ENCODE measurements around the gene ARHGAP1. TPM values are rescaled to one million over a fixed set of nuclear protein-coding genes. Genes with fewer than 3 reads are reported as not detected.

Gene ARHGAP1
- total RNA-seq, 1 experiment from 2014 or later, result 53.0 TPM

DNA sequence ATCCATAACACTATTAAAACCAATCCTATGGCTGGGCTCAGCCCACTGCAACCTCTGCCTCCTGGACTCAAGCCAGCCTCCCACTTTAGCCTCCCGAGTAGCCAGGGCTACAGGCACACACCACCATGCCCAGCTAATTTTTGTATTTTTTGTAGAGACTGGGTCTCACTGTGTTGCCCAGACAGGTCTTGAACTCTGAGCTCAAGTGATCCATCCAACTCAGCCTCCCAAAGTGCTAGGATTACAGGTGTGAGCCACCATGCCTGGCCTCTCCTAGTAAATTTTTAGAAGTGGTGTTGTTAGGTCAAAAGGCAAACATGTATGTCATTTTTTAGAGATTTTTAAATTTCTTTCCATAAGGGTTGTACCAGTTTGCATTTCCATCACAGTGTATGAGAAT, 32.8 kb upstream of the ARHGAP1 start:
- no peak for DNase-seq (ENCODE audit: low spot score)
- TF ChIP-seq, protein P1, sequence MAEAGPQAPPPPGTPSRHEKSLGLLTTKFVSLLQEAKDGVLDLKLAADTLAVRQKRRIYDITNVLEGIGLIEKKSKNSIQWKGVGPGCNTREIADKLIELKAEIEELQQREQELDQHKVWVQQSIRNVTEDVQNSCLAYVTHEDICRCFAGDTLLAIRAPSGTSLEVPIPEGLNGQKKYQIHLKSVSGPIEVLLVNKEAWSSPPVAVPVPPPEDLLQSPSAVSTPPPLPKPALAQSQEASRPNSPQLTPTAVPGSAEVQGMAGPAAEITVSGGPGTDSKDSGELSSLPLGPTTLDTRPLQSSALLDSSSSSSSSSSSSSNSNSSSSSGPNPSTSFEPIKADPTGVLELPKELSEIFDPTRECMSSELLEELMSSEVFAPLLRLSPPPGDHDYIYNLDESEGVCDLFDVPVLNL (CRISPR knock-in tag; IDR thresholded peaks at IDR 0.05; ENCODE audit: borderline replicate concordance, low read depth), result no peak
- TF ChIP-seq RELA (CRISPR knock-in tag; IDR thresholded peaks at IDR 0.05; ENCODE audit: borderline replicate concordance), result no peak
- TF ChIP-seq, protein P2, sequence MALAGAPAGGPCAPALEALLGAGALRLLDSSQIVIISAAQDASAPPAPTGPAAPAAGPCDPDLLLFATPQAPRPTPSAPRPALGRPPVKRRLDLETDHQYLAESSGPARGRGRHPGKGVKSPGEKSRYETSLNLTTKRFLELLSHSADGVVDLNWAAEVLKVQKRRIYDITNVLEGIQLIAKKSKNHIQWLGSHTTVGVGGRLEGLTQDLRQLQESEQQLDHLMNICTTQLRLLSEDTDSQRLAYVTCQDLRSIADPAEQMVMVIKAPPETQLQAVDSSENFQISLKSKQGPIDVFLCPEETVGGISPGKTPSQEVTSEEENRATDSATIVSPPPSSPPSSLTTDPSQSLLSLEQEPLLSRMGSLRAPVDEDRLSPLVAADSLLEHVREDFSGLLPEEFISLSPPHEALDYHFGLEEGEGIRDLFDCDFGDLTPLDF (CRISPR knock-in tag; IDR thresholded peaks at IDR 0.05), result no peak
- TF ChIP-seq, protein P3, sequence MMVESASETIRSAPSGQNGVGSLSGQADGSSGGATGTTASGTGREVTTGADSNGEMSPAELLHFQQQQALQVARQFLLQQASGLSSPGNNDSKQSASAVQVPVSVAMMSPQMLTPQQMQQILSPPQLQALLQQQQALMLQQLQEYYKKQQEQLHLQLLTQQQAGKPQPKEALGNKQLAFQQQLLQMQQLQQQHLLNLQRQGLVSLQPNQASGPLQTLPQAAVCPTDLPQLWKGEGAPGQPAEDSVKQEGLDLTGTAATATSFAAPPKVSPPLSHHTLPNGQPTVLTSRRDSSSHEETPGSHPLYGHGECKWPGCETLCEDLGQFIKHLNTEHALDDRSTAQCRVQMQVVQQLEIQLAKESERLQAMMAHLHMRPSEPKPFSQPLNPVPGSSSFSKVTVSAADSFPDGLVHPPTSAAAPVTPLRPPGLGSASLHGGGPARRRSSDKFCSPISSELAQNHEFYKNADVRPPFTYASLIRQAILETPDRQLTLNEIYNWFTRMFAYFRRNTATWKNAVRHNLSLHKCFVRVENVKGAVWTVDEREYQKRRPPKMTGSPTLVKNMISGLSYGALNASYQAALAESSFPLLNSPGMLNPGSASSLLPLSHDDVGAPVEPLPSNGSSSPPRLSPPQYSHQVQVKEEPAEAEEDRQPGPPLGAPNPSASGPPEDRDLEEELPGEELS (CRISPR knock-in tag; IDR thresholded peaks at IDR 0.05), result no peak
- no peak for TF ChIP-seq JUN (CRISPR knock-in tag; IDR thresholded peaks at IDR 0.05)
- TF ChIP-seq NR3C1 (CRISPR knock-in tag; conservative IDR thresholded peaks at IDR 0.05; ENCODE audit: low read depth), result no peak
- Mint-ChIP-seq H3K4me1 (no peaks in the 10 kb centered on the region), H3K36me3 (no peaks in the 10 kb centered on the region), H3K4me3 (no peak overlapping the region), H3K27ac (no peak overlapping the region), H3K27me3 (ENCODE audit: low read depth) (no peaks in the 10 kb centered on the region; the same call in 1 of the 2 replicates), H3K9me3 (no peaks in the 10 kb centered on the region)
- ATAC-seq, result no peak
- ChIA-PET POLR2A (no interaction called here), CTCF (no interaction called here)

DNA sequence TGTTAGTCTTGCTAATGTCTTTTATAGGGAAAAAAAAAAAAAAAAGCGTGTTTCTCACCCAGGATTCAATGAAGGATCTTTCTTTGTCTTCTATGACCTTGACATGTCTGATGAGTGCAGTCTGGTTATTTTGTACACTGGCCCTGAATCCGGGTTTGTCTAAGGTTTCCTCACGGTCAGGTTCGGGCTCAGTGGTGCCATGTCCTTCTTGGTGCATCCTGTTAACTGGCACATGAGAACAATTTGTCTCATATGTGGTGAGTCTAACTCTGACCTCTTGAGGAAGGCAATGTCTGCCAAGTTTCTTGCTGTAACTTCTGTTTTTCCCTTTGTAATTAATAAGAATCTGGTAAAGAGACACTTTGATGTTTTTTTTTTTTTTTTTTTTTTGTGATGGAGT, 31.1 kb upstream of the ARHGAP1 start:
- ATAC-seq, result no peak
- ChIA-PET POLR2A (no interaction called here), CTCF (no interaction called here)
- Mint-ChIP-seq H3K9me3 (no peaks in the 10 kb centered on the region), H3K36me3 (no peaks in the 10 kb centered on the region), H3K27ac (no peak overlapping the region), H3K4me1 (no peaks in the 10 kb centered on the region), H3K4me3 (no peak overlapping the region), H3K27me3 (ENCODE audit: low read depth) (no peaks in the 10 kb centered on the region)
- no peak for DNase-seq (ENCODE audit: low spot score)
- TF ChIP-seq ETV6 (CRISPR knock-in tag; IDR thresholded peaks at IDR 0.05), result no peak
- TF ChIP-seq FOXP1 (CRISPR knock-in tag; IDR thresholded peaks at IDR 0.05; ENCODE audit: borderline replicate concordance), result no peak
- TF ChIP-seq ATF6 (CRISPR knock-in tag; IDR thresholded peaks at IDR 0.05), result no peak
- no peak for TF ChIP-seq MYBL2 (CRISPR knock-in tag; IDR thresholded peaks at IDR 0.05)
- no peak for TF ChIP-seq ZNF416 (CRISPR knock-in tag; IDR thresholded peaks at IDR 0.05)
- no peak for TF ChIP-seq SP1 (CRISPR knock-in tag; conservative IDR thresholded peaks at IDR 0.05)
- no peak for TF ChIP-seq ZMAT4 (CRISPR knock-in tag; IDR thresholded peaks at IDR 0.05)
- no peak for TF ChIP-seq MXD4 (CRISPR knock-in tag; IDR thresholded peaks at IDR 0.05; ENCODE audit: borderline replicate concordance)
- TF ChIP-seq ARID4B (CRISPR knock-in tag; IDR thresholded peaks at IDR 0.05; ENCODE audit: borderline replicate concordance), result no peak
- TF ChIP-seq SMAD4 (CRISPR knock-in tag; IDR thresholded peaks at IDR 0.05), result no peak
- TF ChIP-seq, protein P2 (CRISPR knock-in tag; IDR thresholded peaks at IDR 0.05), result no peak
- TF ChIP-seq NFE2L1 (CRISPR knock-in tag; IDR thresholded peaks at IDR 0.05), result no peak
- no peak for TF ChIP-seq KAT7 (CRISPR knock-in tag; IDR thresholded peaks at IDR 0.05; ENCODE audit: borderline replicate concordance)
- TF ChIP-seq, protein P4, sequence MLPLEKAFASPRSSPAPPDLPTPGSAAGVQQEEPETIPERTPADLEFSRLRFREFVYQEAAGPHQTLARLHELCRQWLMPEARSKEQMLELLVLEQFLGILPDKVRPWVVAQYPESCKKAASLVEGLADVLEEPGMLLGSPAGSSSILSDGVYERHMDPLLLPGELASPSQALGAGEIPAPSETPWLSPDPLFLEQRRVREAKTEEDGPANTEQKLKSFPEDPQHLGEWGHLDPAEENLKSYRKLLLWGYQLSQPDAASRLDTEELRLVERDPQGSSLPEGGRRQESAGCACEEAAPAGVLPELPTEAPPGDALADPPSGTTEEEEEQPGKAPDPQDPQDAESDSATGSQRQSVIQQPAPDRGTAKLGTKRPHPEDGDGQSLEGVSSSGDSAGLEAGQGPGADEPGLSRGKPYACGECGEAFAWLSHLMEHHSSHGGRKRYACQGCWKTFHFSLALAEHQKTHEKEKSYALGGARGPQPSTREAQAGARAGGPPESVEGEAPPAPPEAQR (CRISPR knock-in tag; IDR thresholded peaks at IDR 0.05), result no peak
